ENCODE data around the gene IP6K1. TPM values are rescaled to one million over a fixed set of nuclear protein-coding genes. Genes with fewer than 3 reads are reported as not detected.
"Not testable (repeated sequence)": the region's sequence is repeated elsewhere in the genome, so short reads cannot be mapped to it uniquely, and the experiment has no call there.

Gene IP6K1
- total and polyA plus RNA-seq, 4 donors, result 9.4 to 40.2 (median 28.0) TPM

GRCh38 chr3:49700014-49700413 is 86.3 kb downstream of the IP6K1 start:
- WGBS, 2 donors, result 78 to 81% methylated on average over 8 of the region's 8 CpGs
- H3K4me1 ChIP-seq (ENCODE audit: control insufficient read depth in 1 of 2, insufficient read depth in 2 of 2, low read length in 2 of 2), result no peaks in the 10 kb centered on the region
- intact Hi-C loops (cut with DNase I), result loop anchor here (5.0 to 10.0 kb wide), 2 partner anchors 135 to 137 kb away; no protein-coding TSS in a partner anchor

GRCh38 chr3:49699281-49699979 is 86.9 kb downstream of the IP6K1 start:
- 79% methylated on average over 16 of the region's 16 CpGs for WGBS, 2 donors
- intact Hi-C loops (cut with DNase I), result no loop called here
- ATAC-seq (ENCODE audit: low FRiP score), result no peak

More at GRCh38 chr3:49700014-49700413, 86.3 kb downstream of the IP6K1 start:
- no peaks in the 10 kb centered on the region for H3K36me3 ChIP-seq (ENCODE audit: control insufficient read depth in 1 of 2, insufficient read depth in 2 of 2, low read length in 1 of 2)
- H3K27ac ChIP-seq (ENCODE audit: low read depth in 1 of 2, low read length in 2 of 2), result no peak overlapping the region
- H3K27me3 ChIP-seq (ENCODE audit: control insufficient read depth in 1 of 2, insufficient read depth in 2 of 2, low read length in 1 of 2), result no peaks in the 10 kb centered on the region
- ATAC-seq (ENCODE audit: low FRiP score), result no peak
- no peak for DNase-seq
- H3K9me3 ChIP-seq (ENCODE audit: control insufficient read depth, low read length), result no peaks in the 10 kb centered on the region
- no peak overlapping the region for H3K4me3 ChIP-seq (ENCODE audit: low read length in 2 of 2)

DNA sequence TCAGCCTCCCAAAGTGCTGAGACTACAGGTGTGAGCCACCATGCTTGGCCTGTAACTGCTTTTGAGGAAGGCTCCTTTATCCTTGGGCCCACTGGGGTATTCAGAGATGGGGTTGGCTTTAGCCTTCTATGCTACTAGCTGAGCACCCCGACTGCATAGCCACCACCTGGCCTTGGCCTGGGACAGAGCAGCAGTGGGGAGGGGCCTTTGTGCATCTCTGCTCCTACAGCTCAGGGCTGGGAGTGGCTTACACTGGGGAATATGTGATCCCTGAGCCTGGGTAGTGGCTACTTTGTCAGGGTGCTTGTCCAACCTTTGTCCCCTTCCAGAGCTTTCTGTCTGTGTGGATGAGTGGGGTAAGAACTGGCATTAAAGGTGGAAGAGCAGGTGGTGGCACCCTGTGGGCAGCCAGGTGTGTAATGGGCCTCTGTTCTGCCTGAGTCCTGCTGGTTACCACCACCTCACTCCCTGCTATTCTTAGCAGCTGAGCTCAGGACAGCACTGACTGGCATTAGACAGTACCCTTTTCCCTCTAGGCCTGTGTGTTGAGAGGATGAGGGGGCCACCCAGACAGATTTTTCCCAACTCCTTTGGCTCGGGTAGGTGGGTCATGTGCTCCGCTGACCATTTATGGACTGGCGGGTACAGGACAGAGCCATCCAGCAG is 90.9 kb downstream of the IP6K1 start:
- ATAC-seq (ENCODE audit: low FRiP score); H3K4me3 ChIP-seq (ENCODE audit: low read length in 2 of 2); H3K4me1 ChIP-seq (ENCODE audit: control insufficient read depth in 1 of 2, insufficient read depth in 2 of 2, low read length in 2 of 2); H3K9me3 ChIP-seq (ENCODE audit: control insufficient read depth, low read length); intact Hi-C loops (cut with DNase I); H3K27me3 ChIP-seq (ENCODE audit: control insufficient read depth in 1 of 2, insufficient read depth in 2 of 2, low read length in 1 of 2); H3K27ac ChIP-seq (ENCODE audit: low read depth in 1 of 2, low read length in 2 of 2); DNase-seq; H3K36me3 ChIP-seq (ENCODE audit: control insufficient read depth in 1 of 2, insufficient read depth in 2 of 2, low read length in 1 of 2): not testable (repeated sequence)
- WGBS, 2 donors, result 82 to 88% methylated on average over 3 to 4 of the region's 4 CpGs

More at GRCh38 chr3:49699281-49699979, 86.9 kb downstream of the IP6K1 start:
- no peak for DNase-seq
- H3K4me3 ChIP-seq (ENCODE audit: low read length in 2 of 2), result no peak overlapping the region
- H3K27me3 ChIP-seq (ENCODE audit: control insufficient read depth in 1 of 2, insufficient read depth in 2 of 2, low read length in 1 of 2), result no peaks in the 10 kb centered on the region
- no peak overlapping the region for H3K27ac ChIP-seq (ENCODE audit: low read depth in 1 of 2, low read length in 2 of 2)
- no peaks in the 10 kb centered on the region for H3K4me1 ChIP-seq (ENCODE audit: control insufficient read depth in 1 of 2, insufficient read depth in 2 of 2, low read length in 2 of 2)
- H3K36me3 ChIP-seq (ENCODE audit: control insufficient read depth in 1 of 2, insufficient read depth in 2 of 2, low read length in 1 of 2), result no peaks in the 10 kb centered on the region
- no peaks in the 10 kb centered on the region for H3K9me3 ChIP-seq (ENCODE audit: control insufficient read depth, low read length)

GRCh38 chr3:49694409-49695070 is 91.8 kb downstream of the IP6K1 start:
- H3K27ac ChIP-seq (ENCODE audit: low read depth in 1 of 2, low read length in 2 of 2); intact Hi-C loops (cut with DNase I): not testable (repeated sequence)
- 51 to 59% methylated on average over 6 of the region's 6 CpGs for WGBS, 2 donors

GRCh38 chr3:49691481-49691880 is 94.9 kb downstream of the IP6K1 start:
- intact Hi-C loops (cut with DNase I); H3K27ac ChIP-seq (ENCODE audit: low read depth in 1 of 2, low read length in 2 of 2); H3K4me3 ChIP-seq (ENCODE audit: low read length in 2 of 2); H3K36me3 ChIP-seq (ENCODE audit: control insufficient read depth in 1 of 2, insufficient read depth in 2 of 2, low read length in 1 of 2); H3K4me1 ChIP-seq (ENCODE audit: control insufficient read depth in 1 of 2, insufficient read depth in 2 of 2, low read length in 2 of 2); H3K27me3 ChIP-seq (ENCODE audit: control insufficient read depth in 1 of 2, insufficient read depth in 2 of 2, low read length in 1 of 2); H3K9me3 ChIP-seq (ENCODE audit: control insufficient read depth, low read length); ATAC-seq (ENCODE audit: low FRiP score); DNase-seq: not testable (repeated sequence)
- 87 to 95% methylated on average over 3 of the region's 3 CpGs for WGBS, 2 donors

More at GRCh38 chr3:49694409-49695070, 91.8 kb downstream of the IP6K1 start:
- not testable (repeated sequence) for DNase-seq; H3K4me1 ChIP-seq (ENCODE audit: control insufficient read depth in 1 of 2, insufficient read depth in 2 of 2, low read length in 2 of 2); H3K27me3 ChIP-seq (ENCODE audit: control insufficient read depth in 1 of 2, insufficient read depth in 2 of 2, low read length in 1 of 2); ATAC-seq (ENCODE audit: low FRiP score); H3K36me3 ChIP-seq (ENCODE audit: control insufficient read depth in 1 of 2, insufficient read depth in 2 of 2, low read length in 1 of 2); H3K4me3 ChIP-seq (ENCODE audit: low read length in 2 of 2); H3K9me3 ChIP-seq (ENCODE audit: control insufficient read depth, low read length)

- H3K4me3 ChIP-seq (ENCODE audit: low read length in 2 of 2); intact Hi-C loops (cut with DNase I); H3K27ac ChIP-seq (ENCODE audit: low read depth in 1 of 2, low read length in 2 of 2); H3K27me3 ChIP-seq (ENCODE audit: control insufficient read depth in 1 of 2, insufficient read depth in 2 of 2, low read length in 1 of 2); H3K36me3 ChIP-seq (ENCODE audit: control insufficient read depth in 1 of 2, insufficient read depth in 2 of 2, low read length in 1 of 2); H3K9me3 ChIP-seq (ENCODE audit: control insufficient read depth, low read length); DNase-seq; ATAC-seq (ENCODE audit: low FRiP score); H3K4me1 ChIP-seq (ENCODE audit: control insufficient read depth in 1 of 2, insufficient read depth in 2 of 2, low read length in 2 of 2): not testable (repeated sequence)
- WGBS, 2 donors, result 85 to 90% methylated on average over 3 of the region's 3 CpGs
Measured at GRCh38 chr3:49690856-49691255, 95.5 kb downstream of the IP6K1 start.

DNA sequence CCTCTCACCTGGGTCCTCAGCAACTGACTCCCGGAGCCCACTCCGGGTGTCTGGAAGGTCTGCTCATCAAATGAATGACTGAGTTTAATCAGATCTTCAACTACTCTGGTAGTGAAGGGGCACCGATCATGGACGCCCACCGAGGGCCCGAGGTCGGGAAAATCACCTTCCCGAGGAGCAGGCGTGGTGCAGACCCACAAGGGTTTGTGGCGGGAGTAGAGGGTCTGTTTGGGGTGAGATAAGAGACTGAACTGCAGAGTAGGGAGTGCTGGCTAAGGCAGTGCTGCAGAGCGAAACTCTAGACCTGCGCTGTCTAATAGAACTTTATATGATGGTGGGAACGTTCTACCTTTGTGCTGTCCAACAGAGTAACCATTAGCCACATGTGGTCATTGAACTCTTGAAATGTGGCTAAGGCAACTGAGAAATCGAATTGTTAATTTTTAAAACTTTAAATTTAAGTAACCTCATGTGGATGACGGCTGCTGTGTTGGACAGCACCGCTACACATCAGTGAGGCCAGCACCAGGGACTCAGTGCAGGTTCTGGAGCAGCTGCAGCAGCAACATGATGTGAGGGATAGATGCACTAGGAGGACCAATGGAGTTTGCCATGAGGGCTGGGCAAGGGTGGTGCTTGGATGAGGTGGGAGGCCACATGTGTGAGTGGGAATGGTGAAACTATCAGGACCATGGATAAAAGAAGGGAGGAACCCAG is 96.3 kb downstream of the IP6K1 start:
- H3K4me1 ChIP-seq (ENCODE audit: control insufficient read depth in 1 of 2, insufficient read depth in 2 of 2, low read length in 2 of 2); H3K36me3 ChIP-seq (ENCODE audit: control insufficient read depth in 1 of 2, insufficient read depth in 2 of 2, low read length in 1 of 2); H3K27ac ChIP-seq (ENCODE audit: low read depth in 1 of 2, low read length in 2 of 2); DNase-seq; ATAC-seq (ENCODE audit: low FRiP score); intact Hi-C loops (cut with DNase I); H3K27me3 ChIP-seq (ENCODE audit: control insufficient read depth in 1 of 2, insufficient read depth in 2 of 2, low read length in 1 of 2); H3K9me3 ChIP-seq (ENCODE audit: control insufficient read depth, low read length): not testable (repeated sequence)
- H3K4me3 ChIP-seq (ENCODE audit: low read length in 2 of 2), result peak overlapping the region; percentile 42 to 84
- 6 to 8% methylated on average over 16 of the region's 16 CpGs for WGBS, 2 donors

DNA sequence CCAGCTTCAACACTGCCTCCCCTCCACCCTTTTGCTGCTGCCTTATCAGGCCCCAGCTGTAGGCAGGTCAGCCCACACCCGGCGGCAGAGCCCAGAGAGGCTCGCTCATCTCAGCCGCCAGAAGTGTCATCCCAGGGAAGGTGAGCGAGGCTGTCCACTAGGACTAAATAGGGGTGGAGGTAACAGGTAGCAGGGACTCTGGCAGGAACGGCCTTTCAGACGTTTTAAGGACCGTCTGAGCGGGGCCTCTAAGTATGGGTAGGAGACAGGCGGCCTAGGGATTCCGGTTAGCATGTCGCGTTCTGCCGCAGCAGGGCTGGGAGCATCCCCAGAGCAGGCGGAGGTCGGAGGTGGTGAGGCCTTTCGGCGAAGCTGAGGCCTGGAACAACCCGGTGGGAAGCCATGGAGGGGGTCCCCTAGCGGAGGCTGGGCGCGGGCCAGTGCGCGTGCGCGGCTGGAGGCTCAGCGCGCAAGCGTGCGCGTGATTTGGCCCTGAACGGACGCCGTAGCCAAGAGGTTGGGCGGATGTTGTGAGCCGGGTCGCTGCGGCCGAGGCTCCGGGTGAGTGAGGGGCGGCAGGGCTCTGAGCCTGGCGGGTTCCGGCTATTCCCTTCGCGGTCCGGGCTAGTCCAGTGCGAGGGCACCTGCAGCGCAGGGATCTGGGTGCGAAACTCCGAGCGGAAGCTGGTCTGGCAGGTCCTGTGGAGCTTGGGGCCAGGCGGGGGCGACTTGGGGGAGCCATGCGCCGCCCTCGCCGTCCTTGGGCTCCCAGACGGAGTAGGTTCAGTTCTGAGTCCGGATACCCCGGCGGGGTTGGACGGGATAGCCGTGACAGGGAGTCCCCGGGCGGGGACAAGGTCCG is 97.1 kb downstream of the IP6K1 start, which contains the start of the genes MST1 and RNF123:
Gene MST1 (minus strand): TSS at position 429 of the 862 bp plus-strand sequence. CDS start 783 bp downstream, outside the sequence.
Gene RNF123 (plus strand): TSS at position 512 of the 862 bp plus-strand sequence. CDS start 1,609 bp downstream, outside the sequence.
- no peaks in the 10 kb centered on the region for H3K9me3 ChIP-seq (ENCODE audit: control insufficient read depth, low read length)
- peak within 1 kb of the TSS in 1 of 2 donors; percentile 34 for H3K27ac ChIP-seq (ENCODE audit: low read depth in 1 of 2, low read length in 2 of 2)
- ATAC-seq (ENCODE audit: low FRiP score), result peak; percentile 90
- no peaks in the 10 kb centered on the region for H3K36me3 ChIP-seq (ENCODE audit: control insufficient read depth in 1 of 2, insufficient read depth in 2 of 2, low read length in 1 of 2)
- no peaks in the 10 kb centered on the region for H3K27me3 ChIP-seq (ENCODE audit: control insufficient read depth in 1 of 2, insufficient read depth in 2 of 2, low read length in 1 of 2)
- intact Hi-C loops (cut with DNase I), result no loop called here
- 2 to 3% methylated on average over 59 to 66 of the region's 66 CpGs for WGBS, 2 donors
- peak; percentile 93 to 98 for DNase-seq
- H3K4me3 ChIP-seq (ENCODE audit: low read length in 2 of 2), result peak within 1 kb of the TSS; percentile 42 to 84
- H3K4me1 ChIP-seq (ENCODE audit: control insufficient read depth in 1 of 2, insufficient read depth in 2 of 2, low read length in 2 of 2), result no peaks in the 10 kb centered on the region

Data from aorta (tissue), 5 donors.